Measurements from ENCODE around the gene MVK.

DNA sequence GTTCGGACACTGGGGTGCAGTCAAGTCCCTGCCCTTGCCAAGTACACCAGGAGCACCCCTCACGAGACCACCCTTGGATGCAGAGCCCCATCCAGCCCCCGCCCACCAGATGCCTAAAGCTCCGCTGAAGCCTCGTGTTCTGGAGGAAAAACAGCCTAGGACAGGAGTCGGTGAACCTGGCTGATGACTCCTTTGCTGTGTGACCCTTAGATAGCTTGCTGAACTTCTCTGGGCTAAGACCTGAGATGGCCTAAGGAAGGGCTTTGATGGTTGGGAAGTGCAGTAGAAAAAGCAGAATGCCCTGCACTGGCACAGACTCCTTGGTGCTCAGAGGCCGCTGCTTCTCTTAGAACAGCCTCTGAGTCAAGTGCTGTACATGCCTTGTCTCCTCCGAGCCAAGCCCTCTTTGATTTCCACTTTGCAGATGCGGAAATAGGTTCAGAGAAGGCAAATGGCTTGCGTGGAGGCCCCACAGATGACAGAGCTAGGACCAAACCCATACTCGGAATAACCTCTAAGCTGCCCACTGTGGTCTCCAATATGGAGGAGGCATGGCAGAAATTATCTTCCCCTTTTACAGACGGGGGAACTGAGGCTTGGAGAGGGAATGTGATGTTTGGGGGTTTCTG, 52.3 kb downstream of the MVK start:
- TF ChIP-seq POLR2AphosphoS5 (IDR thresholded peaks at IDR 0.05; ENCODE audit: low read depth, low read length), result no peak
- TF ChIP-seq TAF1 (IDR thresholded peaks at IDR 0.05; ENCODE audit: low read depth, low read length), result no peak
- TF ChIP-seq POLR2A (IDR thresholded peaks at IDR 0.05; ENCODE audit: low read depth, low read length), result no peak
- no peak for TF ChIP-seq POU2F2 (IDR thresholded peaks at IDR 0.05; ENCODE audit: low read depth, low read length)
- TF ChIP-seq PAX5 (IDR thresholded peaks at IDR 0.05; ENCODE audit: insufficient read depth, low read length, severe bottlenecking), result no peak

Data from GM12891 (cell line).